AG09309 (cell line): ENCODE data around the gene RBFOX1.

Experiments used
- DNase-seq: peaks from one replicate; pipeline ENCODE4 v3.0.0-alpha.2; 2010; ENCODE audit warnings: low read depth
- H3K4me3 ChIP-seq: 2 replicates; pipeline ENCODE4 v1.5.1; 2011; ENCODE audit warnings: mild to moderate bottlenecking, low read depth, low read length, moderate library complexity; ENCODE audit not compliant: control insufficient read depth
- CTCF ChIP-seq: IDR thresholded peaks from 2 replicates; pipeline ENCODE4 v1.5.1; 2011; ENCODE audit warnings: mild to moderate bottlenecking, low read depth, low read length, inconsistent platforms; ENCODE audit not compliant: insufficient read depth, control insufficient read depth; ENCODE audit errors: missing control alignments

Gene RBFOX1

GRCh38 chr16:7330709-7331108 lies 1.9 kb upstream of the RBFOX1 start:
- TF ChIP-seq CTCF, result no peak
- H3K4me3 ChIP-seq, result no peak overlapping the region
- DNase-seq, result no peak

- no peak overlapping the region for H3K4me3 ChIP-seq
- TF ChIP-seq CTCF, result no peak
- no peak for DNase-seq
Observed at GRCh38 chr16:7331997-7332396, 648 bp upstream of the RBFOX1 start.

GRCh38 chr16:7333180-7333725 lies 608 bp downstream of the RBFOX1 start:
- no peak overlapping the region for H3K4me3 ChIP-seq
- DNase-seq, result no peak
- TF ChIP-seq CTCF, result no peak

- DNase-seq, result no peak
- TF ChIP-seq CTCF, result no peak
- no peak overlapping the region for H3K4me3 ChIP-seq
Observed at GRCh38 chr16:7334801-7335560, 2.3 kb downstream of the RBFOX1 start.

GRCh38 chr16:7335991-7336634 lies 3.5 kb downstream of the RBFOX1 start:
- TF ChIP-seq CTCF, result no peak
- no peak overlapping the region for H3K4me3 ChIP-seq
- DNase-seq, result no peak

- TF ChIP-seq CTCF, result no peak
- H3K4me3 ChIP-seq, result no peak overlapping the region
- DNase-seq, result no peak
Observed at GRCh38 chr16:7336742-7337141, 4.1 kb downstream of the RBFOX1 start.
